ENCODE results near the gene BORCS8.

The BORCS8 gene

GRCh38 chr19:19223636-19224035, 31.7 kb upstream of the BORCS8 start:
- TF ChIP-seq CTCF (IDR thresholded peaks at IDR 0.05) = no peak

GRCh38 chr19:19223060-19223459, 31.1 kb upstream of the BORCS8 start:
- no peak for TF ChIP-seq CTCF (IDR thresholded peaks at IDR 0.05)

- no peak for TF ChIP-seq CTCF (IDR thresholded peaks at IDR 0.05)
Measured at GRCh38 chr19:19218911-19219310, 27.0 kb upstream of the BORCS8 start.

GRCh38 chr19:19217099-19217498, 25.1 kb upstream of the BORCS8 start:
- 0 out of 2 replicates have a peak, but pooled peaks have one; percentile 16 for TF ChIP-seq CTCF (IDR thresholded peaks at IDR 0.05)

GRCh38 chr19:19215792-19216191, 23.8 kb upstream of the BORCS8 start:
- TF ChIP-seq CTCF (IDR thresholded peaks at IDR 0.05) = no peak

GRCh38 chr19:19214892-19215291, 22.9 kb upstream of the BORCS8 start:
- no peak for TF ChIP-seq CTCF (IDR thresholded peaks at IDR 0.05)

- TF ChIP-seq CTCF (IDR thresholded peaks at IDR 0.05) = no peak
Measured at GRCh38 chr19:19214159-19214490, 22.2 kb upstream of the BORCS8 start.

GRCh38 chr19:19213426-19214158, 21.6 kb upstream of the BORCS8 start:
- TF ChIP-seq CTCF (IDR thresholded peaks at IDR 0.05) = no peak
